ENCODE measurements around the gene PDE2A. TPM values are rescaled to one million over a fixed set of nuclear protein-coding genes. Genes with fewer than 3 reads are reported as not detected.

PDE2A gene
- total RNA-seq, 1 experiment from 2014 or later, result 3.7 TPM

DNA sequence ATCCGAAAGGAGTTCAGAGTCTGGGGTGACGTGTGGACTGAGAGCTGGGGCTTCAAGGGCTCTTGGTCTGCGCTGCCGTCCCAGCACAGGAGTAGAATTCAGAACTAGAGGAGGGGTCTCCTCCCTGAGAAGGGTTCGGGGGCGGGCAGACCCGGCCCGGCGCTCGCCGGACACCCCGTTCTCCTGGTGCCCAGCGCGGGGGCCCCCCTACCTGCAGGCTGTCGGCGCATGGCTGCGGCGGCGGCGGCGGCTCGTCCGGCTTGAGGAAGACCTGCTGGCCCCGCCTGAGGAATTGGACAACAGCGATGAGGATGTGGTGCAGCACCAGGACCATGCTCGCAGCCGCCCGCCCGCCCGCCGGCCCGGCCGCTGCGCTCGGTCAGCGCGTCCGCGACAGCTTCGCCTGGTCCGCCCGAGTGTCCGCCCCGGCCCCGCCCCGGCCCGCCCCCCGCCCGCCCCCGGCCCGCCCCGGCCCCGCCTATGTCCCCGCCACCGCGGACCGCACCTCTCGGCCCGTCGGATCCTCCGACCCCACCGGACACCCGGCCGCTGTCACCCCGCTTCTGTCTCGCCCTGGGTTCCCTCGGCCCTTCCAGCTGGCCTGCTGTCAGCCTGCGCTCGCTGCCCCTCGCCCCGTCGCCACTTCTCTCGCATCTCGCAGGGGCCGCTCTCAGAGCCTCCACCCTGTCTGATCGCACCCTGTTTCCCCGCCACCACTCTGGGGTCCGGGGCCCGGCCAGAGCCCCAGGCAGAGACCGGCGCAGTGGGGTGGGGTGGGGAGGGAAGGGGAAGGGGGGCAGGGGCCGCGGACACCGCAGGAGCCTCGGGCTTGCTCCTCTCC lies 32.0 kb downstream of the PDE2A start:
- no peak for TF ChIP-seq CREB1 (CRISPR knock-in tag; IDR thresholded peaks at IDR 0.05)
- TF ChIP-seq NR3C1 (CRISPR knock-in tag; conservative IDR thresholded peaks at IDR 0.05; ENCODE audit: low read depth), result no peak
- TF ChIP-seq ZNF138 (CRISPR knock-in tag; conservative IDR thresholded peaks at IDR 0.05), result no peak
- no peak for TF ChIP-seq SP1 (CRISPR knock-in tag; conservative IDR thresholded peaks at IDR 0.05)
- TF ChIP-seq ZNF396 (CRISPR knock-in tag; IDR thresholded peaks at IDR 0.05; ENCODE audit: borderline replicate concordance), result no peak
- Mint-ChIP-seq H3K4me1 (peaks cover 6% of the 10 kb centered on the region), H3K36me3 (no peaks in the 10 kb centered on the region), H3K4me3 (peak overlapping the region; percentile 59), H3K27ac (no peak overlapping the region), H3K9me3 (no peaks in the 10 kb centered on the region), H3K27me3 (ENCODE audit: low read depth) (peaks cover 29% of the 10 kb centered on the region)
- CTCF ChIA-PET, result interaction anchor here (0.7 to 7.5 kb wide), 24 partner anchors 9 to 414 kb away, joined by 3 to 124 read pairs (median 6); partner anchors contain the start of gene PDE2A
- peak; percentile 29 for ATAC-seq
- peak; percentile 37 for DNase-seq (ENCODE audit: low spot score)
- POLR2A ChIA-PET, result interaction anchor here (1.0 kb wide), 1 partner anchor 34 kb away, joined by 3 read pairs; no protein-coding TSS in a partner anchor

GRCh38 chr11:72641522-72642042 lies 32.6 kb downstream of the PDE2A start:
- H3K9me3 Mint-ChIP-seq, result no peaks in the 10 kb centered on the region
- ATAC-seq (no peak), DNase-seq (ENCODE audit: low spot score) (no peak)
- ChIA-PET POLR2A (no interaction called here), CTCF (interaction anchor here (0.8 to 7.5 kb wide), 16 partner anchors 8 to 170 kb away, joined by 3 to 124 read pairs (median 8); no protein-coding TSS in a partner anchor)
- H3K27me3 Mint-ChIP-seq (ENCODE audit: low read depth), result peaks cover 31% of the 10 kb centered on the region
- H3K4me1 Mint-ChIP-seq, result peaks cover 13% of the 10 kb centered on the region
- no peak overlapping the region for H3K27ac Mint-ChIP-seq
- no peaks in the 10 kb centered on the region for H3K36me3 Mint-ChIP-seq
- TF ChIP-seq ZNF219 (CRISPR knock-in tag; IDR thresholded peaks at IDR 0.05; ENCODE audit: borderline replicate concordance), result no peak
- TF ChIP-seq ZBTB43 (CRISPR knock-in tag; IDR thresholded peaks at IDR 0.05), result no peak
- TF ChIP-seq IRF2 (CRISPR knock-in tag; IDR thresholded peaks at IDR 0.05; ENCODE audit: borderline replicate concordance, low read depth), result no peak
- no peak for TF ChIP-seq ZNF121 (CRISPR knock-in tag; IDR thresholded peaks at IDR 0.05)
- TF ChIP-seq ZNF425 (CRISPR knock-in tag; conservative IDR thresholded peaks at IDR 0.05), result no peak
- TF ChIP-seq, protein P1, sequence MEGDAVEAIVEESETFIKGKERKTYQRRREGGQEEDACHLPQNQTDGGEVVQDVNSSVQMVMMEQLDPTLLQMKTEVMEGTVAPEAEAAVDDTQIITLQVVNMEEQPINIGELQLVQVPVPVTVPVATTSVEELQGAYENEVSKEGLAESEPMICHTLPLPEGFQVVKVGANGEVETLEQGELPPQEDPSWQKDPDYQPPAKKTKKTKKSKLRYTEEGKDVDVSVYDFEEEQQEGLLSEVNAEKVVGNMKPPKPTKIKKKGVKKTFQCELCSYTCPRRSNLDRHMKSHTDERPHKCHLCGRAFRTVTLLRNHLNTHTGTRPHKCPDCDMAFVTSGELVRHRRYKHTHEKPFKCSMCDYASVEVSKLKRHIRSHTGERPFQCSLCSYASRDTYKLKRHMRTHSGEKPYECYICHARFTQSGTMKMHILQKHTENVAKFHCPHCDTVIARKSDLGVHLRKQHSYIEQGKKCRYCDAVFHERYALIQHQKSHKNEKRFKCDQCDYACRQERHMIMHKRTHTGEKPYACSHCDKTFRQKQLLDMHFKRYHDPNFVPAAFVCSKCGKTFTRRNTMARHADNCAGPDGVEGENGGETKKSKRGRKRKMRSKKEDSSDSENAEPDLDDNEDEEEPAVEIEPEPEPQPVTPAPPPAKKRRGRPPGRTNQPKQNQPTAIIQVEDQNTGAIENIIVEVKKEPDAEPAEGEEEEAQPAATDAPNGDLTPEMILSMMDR (IDR thresholded peaks at IDR 0.05), result no peak
- TF ChIP-seq GABPB1 (CRISPR knock-in tag; IDR thresholded peaks at IDR 0.05), result no peak
- TF ChIP-seq, protein P2, sequence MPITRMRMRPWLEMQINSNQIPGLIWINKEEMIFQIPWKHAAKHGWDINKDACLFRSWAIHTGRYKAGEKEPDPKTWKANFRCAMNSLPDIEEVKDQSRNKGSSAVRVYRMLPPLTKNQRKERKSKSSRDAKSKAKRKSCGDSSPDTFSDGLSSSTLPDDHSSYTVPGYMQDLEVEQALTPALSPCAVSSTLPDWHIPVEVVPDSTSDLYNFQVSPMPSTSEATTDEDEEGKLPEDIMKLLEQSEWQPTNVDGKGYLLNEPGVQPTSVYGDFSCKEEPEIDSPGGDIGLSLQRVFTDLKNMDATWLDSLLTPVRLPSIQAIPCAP (CRISPR knock-in tag; IDR thresholded peaks at IDR 0.05), result no peak
- TF ChIP-seq GRHL2 (CRISPR knock-in tag; IDR thresholded peaks at IDR 0.05; ENCODE audit: insufficient replicate concordance, severe bottlenecking), result no peak
- no peak for TF ChIP-seq SP1 (CRISPR knock-in tag; conservative IDR thresholded peaks at IDR 0.05)
- TF ChIP-seq CREM (CRISPR knock-in tag; IDR thresholded peaks at IDR 0.05), result no peak
- no peak for TF ChIP-seq ZNF671 (CRISPR knock-in tag; IDR thresholded peaks at IDR 0.05)
- no peak for TF ChIP-seq JAZF1 (CRISPR knock-in tag; IDR thresholded peaks at IDR 0.05)
- TF ChIP-seq GTF2I (CRISPR knock-in tag; conservative IDR thresholded peaks at IDR 0.05), result no peak
- no peak for TF ChIP-seq NFYB (CRISPR knock-in tag; conservative IDR thresholded peaks at IDR 0.05; ENCODE audit: low read depth)
- TF ChIP-seq, protein P3, sequence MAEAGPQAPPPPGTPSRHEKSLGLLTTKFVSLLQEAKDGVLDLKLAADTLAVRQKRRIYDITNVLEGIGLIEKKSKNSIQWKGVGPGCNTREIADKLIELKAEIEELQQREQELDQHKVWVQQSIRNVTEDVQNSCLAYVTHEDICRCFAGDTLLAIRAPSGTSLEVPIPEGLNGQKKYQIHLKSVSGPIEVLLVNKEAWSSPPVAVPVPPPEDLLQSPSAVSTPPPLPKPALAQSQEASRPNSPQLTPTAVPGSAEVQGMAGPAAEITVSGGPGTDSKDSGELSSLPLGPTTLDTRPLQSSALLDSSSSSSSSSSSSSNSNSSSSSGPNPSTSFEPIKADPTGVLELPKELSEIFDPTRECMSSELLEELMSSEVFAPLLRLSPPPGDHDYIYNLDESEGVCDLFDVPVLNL (CRISPR knock-in tag; IDR thresholded peaks at IDR 0.05; ENCODE audit: borderline replicate concordance, low read depth), result no peak
- TF ChIP-seq ZNF396 (CRISPR knock-in tag; IDR thresholded peaks at IDR 0.05; ENCODE audit: borderline replicate concordance), result no peak
- no peak for TF ChIP-seq NR3C1 (CRISPR knock-in tag; conservative IDR thresholded peaks at IDR 0.05; ENCODE audit: low read depth)
- no peak overlapping the region for H3K4me3 Mint-ChIP-seq

All from WTC11 (cell line).